Mammary epithelial cell (primary cell): ENCODE data around the gene NUDT3.
"Not testable (repeated sequence)": the region's sequence is repeated elsewhere in the genome, so short reads cannot be mapped to it uniquely, and the experiment has no call there.

Source experiments
- EZH2 ChIP-seq: IDR thresholded peaks from 2 replicates; pipeline ENCODE4 v1.6.1; 2012; ENCODE audit warnings: low read length, inconsistent platforms, borderline replicate concordance
- TF ChIP-seq, protein P1 (sequence below), 2 donors: IDR thresholded peaks in 1 of 2; conservative IDR thresholded peaks in 1 of 2; 2 replicates each; pipeline ENCODE4 v1.5.1; 2011 to 2012; ENCODE audit warnings: inconsistent platforms in 2 of 2, low read length in 2 of 2, mild to moderate bottlenecking in 2 of 2, control low read depth in 1 of 2, low read depth in 1 of 2; ENCODE audit not compliant: insufficient read depth in 1 of 2; ENCODE audit errors: extremely low read depth in 1 of 2

DNA sequence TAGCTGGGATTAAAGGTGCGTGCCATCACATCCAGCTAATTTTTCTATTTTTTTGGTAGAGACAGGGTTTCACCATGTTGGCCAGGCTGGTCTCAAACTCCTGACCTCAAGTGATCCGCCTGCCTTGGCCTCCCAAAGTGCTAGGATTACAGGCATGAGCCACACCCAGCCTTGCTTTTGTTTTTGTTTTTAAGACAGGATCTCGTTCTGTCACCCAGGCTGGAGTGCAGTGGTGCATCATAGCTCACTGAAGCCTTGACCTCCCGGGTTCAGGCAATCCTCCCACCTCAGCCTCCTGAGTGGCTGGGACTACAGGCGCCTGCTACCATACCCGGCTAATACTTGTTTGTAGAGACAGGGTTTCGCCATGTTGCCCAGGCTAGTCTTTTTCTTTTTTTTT is 38.9 kb downstream of the NUDT3 start:
- TF ChIP-seq, protein P1, sequence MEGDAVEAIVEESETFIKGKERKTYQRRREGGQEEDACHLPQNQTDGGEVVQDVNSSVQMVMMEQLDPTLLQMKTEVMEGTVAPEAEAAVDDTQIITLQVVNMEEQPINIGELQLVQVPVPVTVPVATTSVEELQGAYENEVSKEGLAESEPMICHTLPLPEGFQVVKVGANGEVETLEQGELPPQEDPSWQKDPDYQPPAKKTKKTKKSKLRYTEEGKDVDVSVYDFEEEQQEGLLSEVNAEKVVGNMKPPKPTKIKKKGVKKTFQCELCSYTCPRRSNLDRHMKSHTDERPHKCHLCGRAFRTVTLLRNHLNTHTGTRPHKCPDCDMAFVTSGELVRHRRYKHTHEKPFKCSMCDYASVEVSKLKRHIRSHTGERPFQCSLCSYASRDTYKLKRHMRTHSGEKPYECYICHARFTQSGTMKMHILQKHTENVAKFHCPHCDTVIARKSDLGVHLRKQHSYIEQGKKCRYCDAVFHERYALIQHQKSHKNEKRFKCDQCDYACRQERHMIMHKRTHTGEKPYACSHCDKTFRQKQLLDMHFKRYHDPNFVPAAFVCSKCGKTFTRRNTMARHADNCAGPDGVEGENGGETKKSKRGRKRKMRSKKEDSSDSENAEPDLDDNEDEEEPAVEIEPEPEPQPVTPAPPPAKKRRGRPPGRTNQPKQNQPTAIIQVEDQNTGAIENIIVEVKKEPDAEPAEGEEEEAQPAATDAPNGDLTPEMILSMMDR (conservative IDR thresholded peaks at IDR 0.05 in 1 of 2, IDR thresholded peaks at IDR 0.05 in 1 of 2; ENCODE audit: extremely low read depth in 1 of 2, insufficient read depth in 1 of 2, low read depth in 1 of 2, low read length in 2 of 2), result not testable (repeated sequence)
- not testable (repeated sequence) for TF ChIP-seq EZH2
